NCI-H128 (cell line): ENCODE measurements around the gene FAM171A1.
"Not testable (repeated sequence)": the region's sequence is repeated elsewhere in the genome, so short reads cannot be mapped to it uniquely, and the experiment has no call there.

Experiments
- DNase-seq: peaks from one replicate; lab custom pipeline; 2025; ENCODE audit not compliant: unreplicated experiment; lab: John Stamatoyannopoulos, UW

Gene FAM171A1

GRCh38 chr10:15370856-15371701 is at the start of gene FAM171A1:
FAM171A1 (minus strand) TSS chr10:15371289; CDS start chr10:15371052, 237 bp downstream.
- no peak for DNase-seq

- DNase-seq: no peak
Measured at GRCh38 chr10:15420858-15421257, 49.8 kb upstream of the FAM171A1 start.

GRCh38 chr10:15419279-15419874 is 48.3 kb upstream of the FAM171A1 start:
- DNase-seq: no peak

GRCh38 chr10:15416034-15416433 is 44.9 kb upstream of the FAM171A1 start:
- DNase-seq: no peak

- no peak for DNase-seq
Measured at GRCh38 chr10:15411010-15411409, 39.9 kb upstream of the FAM171A1 start.

GRCh38 chr10:15409350-15409749 is 38.3 kb upstream of the FAM171A1 start:
- not testable (repeated sequence) for DNase-seq

- no peak for DNase-seq
Measured at GRCh38 chr10:15408557-15408956, 37.5 kb upstream of the FAM171A1 start.

- DNase-seq: no peak
Measured at GRCh38 chr10:15405319-15405718, 34.2 kb upstream of the FAM171A1 start.

GRCh38 chr10:15401382-15401781 is 30.3 kb upstream of the FAM171A1 start:
- DNase-seq: no peak

GRCh38 chr10:15400461-15400860 is 29.4 kb upstream of the FAM171A1 start:
- DNase-seq: not testable (repeated sequence)

- DNase-seq: no peak
Measured at GRCh38 chr10:15399060-15399661, 28.1 kb upstream of the FAM171A1 start.

- DNase-seq: no peak
Measured at GRCh38 chr10:15395935-15396334, 24.8 kb upstream of the FAM171A1 start.

- no peak for DNase-seq
Measured at GRCh38 chr10:15393139-15393825, 22.2 kb upstream of the FAM171A1 start.

- DNase-seq: no peak
Measured at GRCh38 chr10:15391491-15391890, 20.4 kb upstream of the FAM171A1 start.

- DNase-seq: not testable (repeated sequence)
Measured at GRCh38 chr10:15388172-15388571, 17.1 kb upstream of the FAM171A1 start.

- DNase-seq: no peak
Measured at GRCh38 chr10:15387021-15387420, 15.9 kb upstream of the FAM171A1 start.

- no peak for DNase-seq
Measured at GRCh38 chr10:15385552-15386455, 14.7 kb upstream of the FAM171A1 start.

GRCh38 chr10:15381420-15381819 is 10.3 kb upstream of the FAM171A1 start:
- DNase-seq: no peak

- no peak for DNase-seq
Measured at GRCh38 chr10:15379078-15379477, 8.0 kb upstream of the FAM171A1 start.

GRCh38 chr10:15378569-15378968 is 7.5 kb upstream of the FAM171A1 start:
- DNase-seq: no peak
